GM19351 (cell line): ENCODE data around the gene GASK1A.

Experiments used
- ATAC-seq: cut with Tn5 transposase; IDR thresholded peaks from one replicate; pipeline ENCODE4 v1.9.1; 2021; ENCODE audit warnings: mild to moderate bottlenecking, moderate library complexity; ENCODE audit not compliant: unreplicated experiment

Gene GASK1A

GRCh38 chr3:43013256-43013655, 34.1 kb downstream of the GASK1A start:
- ATAC-seq: no peak

DNA sequence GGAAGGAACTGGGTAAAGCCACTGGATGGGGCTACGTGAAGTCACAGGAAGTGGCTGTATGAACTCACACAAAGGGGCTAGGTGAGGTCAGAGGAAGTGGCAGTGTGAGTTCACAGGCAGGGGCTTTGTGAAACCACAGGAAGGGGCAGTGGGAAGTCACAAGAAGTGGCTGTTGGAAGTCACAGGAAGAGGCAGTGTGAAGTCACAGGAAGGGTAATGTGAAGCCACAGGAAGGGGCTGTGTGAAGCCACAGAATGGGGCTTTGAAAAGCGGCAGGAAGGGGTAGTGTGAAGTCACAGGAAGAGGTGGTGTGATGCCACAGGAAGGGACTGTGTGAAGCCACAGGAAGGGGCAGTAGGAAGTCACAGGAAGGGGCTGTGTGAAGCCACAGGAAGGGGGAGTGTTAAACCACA, 34.6 kb downstream of the GASK1A start:
- no peak for ATAC-seq

DNA sequence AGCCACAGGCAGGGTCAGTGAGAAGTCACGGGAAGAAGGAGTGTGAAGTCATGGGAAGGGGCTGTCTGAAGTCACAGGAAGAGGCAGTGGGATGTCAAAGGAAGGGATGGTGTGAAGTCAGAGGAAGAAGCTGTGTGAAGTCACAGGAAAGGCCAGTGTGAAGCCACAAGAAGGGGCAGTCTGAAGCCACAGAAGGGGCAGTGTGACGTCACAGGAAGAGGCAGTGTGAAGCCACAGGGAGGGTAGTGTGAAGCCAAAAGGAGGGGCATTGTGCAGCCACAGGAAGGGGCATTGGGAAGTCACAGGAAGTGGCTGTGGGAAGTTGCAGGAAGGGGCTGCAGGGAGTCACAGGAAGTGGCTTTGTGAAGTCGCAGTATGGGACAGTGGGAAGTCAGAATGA, 35.1 kb downstream of the GASK1A start:
- ATAC-seq: no peak

GRCh38 chr3:43014956-43015355, 35.8 kb downstream of the GASK1A start:
- no peak for ATAC-seq

DNA sequence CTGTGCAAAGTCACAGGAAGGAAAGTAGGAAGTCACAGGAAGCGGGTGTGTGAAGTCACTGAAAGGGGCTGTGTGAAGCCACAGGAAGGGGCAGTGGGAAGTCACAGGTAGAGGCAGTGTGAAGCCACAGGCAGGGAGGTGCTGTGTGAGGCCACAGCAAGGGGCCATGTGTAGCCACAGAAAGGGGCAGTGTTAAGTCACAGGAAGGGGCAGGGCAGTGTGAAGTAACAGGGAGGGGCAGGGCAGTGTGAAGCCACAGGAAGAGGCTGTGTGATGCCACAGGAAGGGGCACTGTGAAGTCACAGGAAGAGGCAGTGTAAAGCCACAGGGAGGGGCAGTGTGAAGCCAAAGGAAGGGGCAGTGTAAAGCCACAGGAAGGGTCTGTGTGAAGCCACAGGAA, 36.5 kb downstream of the GASK1A start:
- ATAC-seq: no peak

GRCh38 chr3:43015991-43016865, 37.1 kb downstream of the GASK1A start:
- no peak for ATAC-seq

DNA sequence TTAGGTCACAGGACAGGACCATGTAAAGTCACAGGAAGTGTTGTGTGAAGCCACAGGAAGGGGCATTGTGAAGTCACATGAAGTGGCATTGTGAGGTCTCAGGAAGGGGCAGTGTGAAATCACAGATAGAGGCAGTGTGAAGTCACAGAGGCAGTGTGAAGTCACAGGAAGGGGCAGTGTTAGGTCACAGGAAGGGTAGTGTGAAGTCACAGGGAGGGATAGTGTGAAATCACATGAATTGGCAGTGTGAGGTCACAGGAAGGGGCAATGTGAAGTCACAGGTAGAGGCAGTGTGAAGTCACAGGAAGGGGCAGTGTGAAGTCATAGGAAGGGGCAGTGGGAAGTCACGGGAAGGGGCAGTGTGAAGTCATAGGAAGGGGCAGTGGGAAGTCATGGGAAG, 37.9 kb downstream of the GASK1A start:
- ATAC-seq: no peak

- ATAC-seq: no peak
Observed at GRCh38 chr3:43017593-43018195, 38.6 kb downstream of the GASK1A start.

- ATAC-seq: no peak
Observed at GRCh38 chr3:43018246-43018645, 39.1 kb downstream of the GASK1A start.

DNA sequence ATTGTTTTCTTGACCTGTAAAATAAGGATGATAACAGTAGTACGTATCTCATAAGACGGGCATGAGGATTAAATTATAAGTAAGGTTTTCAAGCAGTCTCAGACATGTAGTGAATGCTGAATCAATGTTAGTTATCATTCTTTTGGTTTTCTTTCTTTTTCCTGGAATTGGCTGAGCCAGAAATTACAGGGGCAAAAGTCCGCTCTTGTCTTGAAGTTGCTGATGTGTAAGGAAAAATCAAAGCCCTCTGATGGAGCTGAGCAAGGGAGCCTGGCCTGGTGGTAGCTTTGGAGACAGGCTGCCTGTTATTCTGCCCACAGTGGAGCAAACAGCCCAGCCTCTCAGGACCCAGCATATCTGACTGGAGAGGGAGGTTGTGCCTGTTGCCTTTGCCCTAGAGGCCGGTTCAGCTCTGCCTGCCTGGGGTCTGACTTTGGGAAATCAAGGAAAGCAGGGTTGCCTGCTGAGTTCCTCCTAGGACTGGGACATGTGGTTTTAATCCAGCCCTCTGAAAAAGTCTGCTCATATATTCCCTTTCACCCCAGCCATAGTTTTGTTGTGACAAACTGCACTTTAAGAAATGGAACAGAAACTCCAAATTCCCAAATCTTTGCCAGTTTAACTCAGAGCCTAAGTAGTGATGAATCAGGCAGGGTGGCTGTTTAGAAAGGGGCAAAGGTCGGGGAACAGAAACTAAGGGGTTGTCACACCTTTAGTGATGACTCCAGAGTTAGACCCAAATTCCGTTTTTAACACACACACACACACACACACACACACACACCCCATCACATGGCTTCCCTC, 40.1 kb downstream of the GASK1A start:
- ATAC-seq: no peak

DNA sequence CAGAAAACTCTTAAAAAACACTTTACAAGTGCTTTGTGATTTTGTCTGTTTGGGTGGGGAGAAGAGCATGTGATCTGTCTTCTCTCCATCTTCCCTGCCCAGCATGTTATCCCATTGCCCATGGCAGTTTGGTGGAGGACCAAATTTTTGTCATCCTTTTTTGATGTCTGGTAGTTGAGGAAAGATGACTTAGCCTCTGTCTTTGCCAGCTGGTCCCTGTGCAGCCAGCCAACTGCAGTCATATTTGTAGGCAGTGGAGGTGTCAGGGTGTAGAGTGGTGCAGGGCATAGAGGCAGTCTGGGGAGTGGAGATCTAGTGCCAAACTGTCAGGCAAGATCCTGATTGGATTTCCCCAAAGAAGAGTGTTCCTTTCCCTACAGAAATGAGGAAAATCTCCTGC, 40.7 kb downstream of the GASK1A start:
- no peak for ATAC-seq

GRCh38 chr3:43021186-43021585, 42.1 kb downstream of the GASK1A start:
- no peak for ATAC-seq

- no peak for ATAC-seq
Observed at GRCh38 chr3:43022121-43022520, 43.0 kb downstream of the GASK1A start.

GRCh38 chr3:43023066-43023465, 44.0 kb downstream of the GASK1A start:
- ATAC-seq: no peak

GRCh38 chr3:43023746-43024145, 44.6 kb downstream of the GASK1A start:
- no peak for ATAC-seq

DNA sequence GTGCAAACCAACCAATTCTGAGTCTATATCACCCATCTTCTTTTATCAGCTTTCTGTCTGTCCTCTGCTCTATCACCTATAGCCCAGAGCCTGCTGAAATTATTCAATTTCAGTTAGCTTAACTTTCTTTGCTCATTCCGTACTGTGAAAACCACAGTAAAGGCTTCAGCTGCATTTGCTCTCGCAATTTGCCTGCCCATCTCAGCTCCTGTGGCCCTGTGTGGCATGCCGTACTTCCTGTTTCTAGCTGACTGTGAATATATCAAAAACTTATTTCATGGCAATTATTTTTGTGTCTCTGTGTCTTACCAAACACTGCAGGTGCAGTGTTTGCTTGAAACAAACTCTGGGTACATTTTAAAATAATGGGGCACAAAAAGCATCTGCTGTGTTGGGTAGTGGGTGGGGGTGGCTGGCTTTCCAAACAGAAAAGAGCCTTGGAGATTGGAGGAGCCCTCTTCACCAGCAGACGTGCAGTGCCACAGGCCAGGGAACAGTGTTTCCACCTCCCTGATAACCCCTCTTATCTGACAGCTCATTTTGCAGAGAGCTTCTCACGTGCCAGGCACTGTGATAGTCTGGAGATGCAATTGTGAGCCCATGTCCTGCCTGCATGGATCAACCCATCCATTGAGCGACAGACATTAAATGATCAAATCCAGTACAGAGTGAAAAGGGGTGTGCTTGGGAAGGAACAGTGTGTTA, 45.2 kb downstream of the GASK1A start:
- no peak for ATAC-seq

GRCh38 chr3:43025423-43025822, 46.3 kb downstream of the GASK1A start:
- ATAC-seq: no peak

GRCh38 chr3:43028001-43028400, 48.9 kb downstream of the GASK1A start:
- ATAC-seq: no peak

DNA sequence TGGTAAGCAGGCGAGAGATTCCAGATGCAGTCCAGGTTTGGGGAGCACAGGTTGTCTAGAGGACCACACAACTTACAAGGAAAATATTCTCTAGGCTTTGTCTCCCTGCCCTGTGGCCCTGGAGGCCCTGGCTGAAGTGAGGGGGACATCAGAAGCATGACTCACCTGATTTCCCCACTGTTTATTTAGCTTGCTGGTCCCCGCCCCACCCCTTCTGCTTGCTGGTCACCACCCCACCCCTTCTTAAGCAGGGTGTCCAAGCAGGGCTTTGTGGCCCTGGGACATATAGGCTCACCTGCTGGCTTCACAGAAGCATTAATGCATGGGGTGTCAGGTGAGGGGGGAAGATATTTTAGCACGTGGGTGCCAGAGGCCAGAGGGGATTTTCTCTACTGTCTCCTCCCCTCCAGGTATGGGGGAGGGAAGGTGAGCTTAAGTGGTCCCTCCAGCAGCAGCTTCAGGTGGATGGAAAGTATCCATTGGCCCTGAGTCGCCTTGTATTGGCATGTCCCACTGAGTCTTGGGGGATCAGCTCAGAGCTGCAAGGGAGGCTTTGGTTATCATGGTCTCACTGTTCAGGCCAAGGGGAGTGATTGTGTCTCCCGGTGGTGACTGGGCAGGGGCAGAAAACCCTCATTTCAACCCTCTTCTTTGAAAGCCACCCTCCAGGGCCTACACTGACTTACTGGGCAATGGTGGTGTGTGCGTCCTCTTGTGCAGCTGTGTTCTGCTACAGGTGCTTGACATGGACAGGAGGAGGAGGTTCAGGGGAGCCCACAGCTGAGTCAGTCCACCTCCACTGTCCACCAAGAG, 49.8 kb downstream of the GASK1A start:
- no peak for ATAC-seq
